GM10266 (cell line): Measurements from ENCODE around the gene MAB21L3.

ENCODE experiments used
- DNase-seq: peaks from one replicate; pipeline ENCODE4 v3.0.0; 2012; ENCODE audit errors: extremely low spot score
- TF ChIP-seq, protein P1 (sequence below): IDR thresholded peaks from 2 replicates; pipeline ENCODE4 v1.5.1; 2012; ENCODE audit warnings: mild to moderate bottlenecking, low read depth; ENCODE audit not compliant: control insufficient read depth, insufficient read depth; ENCODE audit errors: missing control alignments

Gene MAB21L3

DNA sequence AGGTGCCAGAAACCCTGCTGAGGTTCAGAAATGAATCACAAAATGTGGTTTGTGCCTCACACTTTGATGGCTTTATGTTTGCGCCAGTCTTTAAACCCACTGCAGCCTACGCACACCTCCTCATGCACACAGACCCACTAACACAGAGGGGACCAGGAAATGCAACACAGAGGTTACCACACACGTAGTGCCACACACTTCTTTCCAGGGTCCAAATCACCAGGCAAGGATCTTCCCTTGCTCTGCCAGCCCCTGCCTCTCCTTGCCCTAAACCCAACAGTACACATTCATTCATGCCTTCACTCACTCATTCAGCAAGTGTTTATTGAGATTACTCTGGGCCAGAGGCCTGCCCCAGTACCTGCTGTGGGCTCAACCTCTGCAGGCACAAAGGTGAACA is 17.5 kb downstream of the MAB21L3 start:
- TF ChIP-seq, protein P1, sequence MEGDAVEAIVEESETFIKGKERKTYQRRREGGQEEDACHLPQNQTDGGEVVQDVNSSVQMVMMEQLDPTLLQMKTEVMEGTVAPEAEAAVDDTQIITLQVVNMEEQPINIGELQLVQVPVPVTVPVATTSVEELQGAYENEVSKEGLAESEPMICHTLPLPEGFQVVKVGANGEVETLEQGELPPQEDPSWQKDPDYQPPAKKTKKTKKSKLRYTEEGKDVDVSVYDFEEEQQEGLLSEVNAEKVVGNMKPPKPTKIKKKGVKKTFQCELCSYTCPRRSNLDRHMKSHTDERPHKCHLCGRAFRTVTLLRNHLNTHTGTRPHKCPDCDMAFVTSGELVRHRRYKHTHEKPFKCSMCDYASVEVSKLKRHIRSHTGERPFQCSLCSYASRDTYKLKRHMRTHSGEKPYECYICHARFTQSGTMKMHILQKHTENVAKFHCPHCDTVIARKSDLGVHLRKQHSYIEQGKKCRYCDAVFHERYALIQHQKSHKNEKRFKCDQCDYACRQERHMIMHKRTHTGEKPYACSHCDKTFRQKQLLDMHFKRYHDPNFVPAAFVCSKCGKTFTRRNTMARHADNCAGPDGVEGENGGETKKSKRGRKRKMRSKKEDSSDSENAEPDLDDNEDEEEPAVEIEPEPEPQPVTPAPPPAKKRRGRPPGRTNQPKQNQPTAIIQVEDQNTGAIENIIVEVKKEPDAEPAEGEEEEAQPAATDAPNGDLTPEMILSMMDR, result no peak
- DNase-seq, result no peak

DNA sequence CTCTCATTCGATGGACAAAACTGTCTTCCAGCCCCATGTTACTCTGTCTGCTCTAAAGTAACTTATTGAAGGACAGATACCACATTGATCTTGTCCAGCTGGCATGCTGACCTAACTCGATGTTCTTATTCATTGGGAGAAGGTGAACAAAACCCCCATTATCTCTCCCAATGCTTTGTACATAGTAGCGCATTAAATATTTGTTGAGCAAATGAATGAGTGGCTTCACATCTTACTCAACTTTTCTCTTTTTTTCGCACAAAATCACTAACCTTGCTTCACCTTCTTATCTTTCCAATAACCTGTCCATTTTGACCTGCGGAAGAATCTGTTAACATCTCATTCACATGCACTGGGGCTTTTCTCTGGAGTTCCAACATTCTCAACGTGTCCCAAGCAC is 18.3 kb downstream of the MAB21L3 start:
- TF ChIP-seq, protein P1, result no peak
- DNase-seq, result no peak

DNA sequence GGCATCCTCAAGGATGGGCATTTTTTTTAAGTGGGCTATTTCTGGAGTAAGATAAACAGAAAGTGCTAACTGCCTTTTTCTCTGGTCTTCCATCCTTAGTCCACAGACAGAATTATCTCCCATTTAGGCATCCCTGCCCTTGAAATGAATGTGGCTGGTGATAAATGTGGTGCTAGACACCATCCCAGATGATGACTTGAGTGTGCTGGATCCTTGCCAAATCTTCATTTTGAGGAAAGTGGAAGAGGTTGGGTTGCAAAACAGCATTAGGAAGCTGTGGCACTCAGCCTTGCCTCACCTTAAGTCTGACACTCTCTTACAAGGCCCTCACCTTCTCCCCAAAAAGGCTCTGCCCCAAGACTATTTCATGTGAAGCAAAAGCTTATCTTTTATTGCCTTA is 19.2 kb downstream of the MAB21L3 start:
- no peak for DNase-seq
- TF ChIP-seq, protein P1, result no peak

DNA sequence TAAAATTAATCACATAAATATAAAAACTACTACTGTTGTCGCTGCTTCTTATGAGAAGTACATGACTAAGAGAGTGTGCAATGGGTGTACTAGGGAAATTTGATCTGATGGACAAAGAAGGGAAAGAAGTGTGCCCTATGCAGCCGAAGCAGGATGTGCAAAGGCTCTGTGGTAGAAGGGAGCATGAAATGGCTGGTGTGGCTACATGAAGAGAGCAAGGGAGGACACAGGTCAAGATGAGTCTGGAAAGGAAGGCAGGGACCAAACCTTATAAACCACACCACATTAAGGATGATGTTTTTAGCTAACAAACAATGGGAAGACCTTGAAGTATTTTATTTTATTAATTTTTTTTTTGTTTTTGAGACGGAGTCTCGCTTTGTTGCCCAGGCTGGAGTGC is 20.0 kb downstream of the MAB21L3 start:
- TF ChIP-seq, protein P1, result no peak
- no peak for DNase-seq

DNA sequence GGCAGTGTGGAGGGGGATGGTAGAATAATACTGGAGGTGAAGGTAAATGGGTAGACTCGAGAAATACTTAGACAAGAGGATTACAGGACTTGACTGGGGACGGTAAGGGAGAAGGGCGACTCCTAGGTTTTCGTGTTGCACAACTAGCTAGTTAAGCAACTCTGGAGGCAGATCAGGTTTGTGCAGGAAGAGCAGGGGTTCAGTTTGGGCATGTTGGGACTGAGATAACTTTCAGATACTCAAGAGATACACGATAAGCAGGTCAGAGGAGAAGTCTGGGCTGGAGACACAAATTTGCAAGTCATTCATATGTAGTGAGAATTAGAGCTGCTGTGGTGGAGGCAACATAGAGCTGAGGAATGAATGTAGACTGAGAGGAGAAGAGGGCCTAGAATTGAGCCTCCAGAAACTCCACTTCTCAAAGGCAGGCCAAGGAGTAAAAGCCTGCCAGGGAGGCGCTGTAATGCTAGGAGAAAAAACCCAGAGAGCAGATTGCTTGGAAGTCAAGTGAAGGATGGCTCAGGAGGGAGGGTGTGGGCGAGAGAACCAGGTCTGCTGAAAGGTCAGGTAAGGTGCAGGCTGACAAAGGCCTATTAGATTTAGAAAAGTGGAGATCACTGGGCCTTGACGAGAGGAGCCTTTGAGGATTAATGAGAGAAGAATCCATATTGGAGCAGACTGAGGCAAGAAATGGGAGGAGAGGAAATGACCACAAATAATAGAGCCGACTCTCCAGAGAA is 20.8 kb downstream of the MAB21L3 start:
- TF ChIP-seq, protein P1, result no peak
- no peak for DNase-seq

DNA sequence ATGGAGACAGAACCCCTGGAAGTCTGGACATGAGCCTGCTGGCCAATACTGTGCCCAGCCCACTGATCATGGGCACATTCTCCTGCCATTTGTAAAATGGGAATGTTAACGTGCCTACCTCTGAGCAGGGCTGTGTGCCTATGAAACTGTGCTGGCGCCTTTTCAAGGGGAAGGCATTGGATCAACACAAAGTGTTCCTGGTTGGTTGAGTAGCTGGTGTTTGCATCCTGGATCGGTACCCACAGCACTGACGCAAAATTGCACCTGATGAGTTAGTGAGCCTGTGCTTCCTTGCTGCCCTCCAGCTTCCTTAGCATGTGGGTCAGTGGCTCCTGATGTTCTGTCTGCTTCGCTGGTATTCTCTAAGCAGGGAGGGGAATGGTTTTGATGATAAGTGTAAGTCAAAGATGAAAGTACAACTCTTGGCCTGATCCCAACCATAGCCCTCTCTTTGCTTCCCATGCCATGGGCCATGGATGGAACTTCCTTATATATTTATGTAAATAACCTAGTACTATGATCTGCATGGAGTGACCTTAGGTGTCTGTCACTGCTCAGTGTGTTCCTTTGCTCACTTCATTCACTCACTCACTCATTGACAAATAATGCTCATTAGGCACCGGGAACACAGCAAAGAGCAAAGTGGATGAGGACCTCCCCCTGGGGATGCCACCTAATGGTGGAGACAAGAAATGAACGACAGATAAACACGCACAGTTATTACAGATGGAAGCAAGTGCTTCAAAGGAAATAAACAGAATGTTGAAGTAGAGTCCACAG is 22.7 kb downstream of the MAB21L3 start:
- no peak for DNase-seq
- TF ChIP-seq, protein P1, result peak; percentile 10

DNA sequence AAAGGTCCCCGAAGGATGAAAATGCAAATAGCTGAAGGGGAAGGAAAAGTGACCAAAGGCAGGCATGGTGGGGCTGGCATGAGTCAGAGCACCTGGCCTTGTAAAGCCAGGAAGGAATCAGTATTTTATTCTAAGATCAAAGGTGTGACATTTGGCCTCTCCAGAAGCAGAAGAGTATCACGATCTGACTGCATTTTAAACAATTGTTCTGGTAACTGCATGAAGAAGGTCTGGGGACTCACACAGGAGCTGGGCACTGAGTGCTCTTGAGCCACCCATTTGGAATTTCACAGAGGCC is 23.2 kb downstream of the MAB21L3 start:
- no peak for DNase-seq
- TF ChIP-seq, protein P1, result no peak
